A172 (cell line): ENCODE measurements around the gene CNKSR1. TPM values are rescaled to one million over a fixed set of nuclear protein-coding genes. Genes with fewer than 3 reads are reported as not detected.

ENCODE experiments used
- DNase-seq: peaks from one replicate; pipeline ENCODE4 v3.0.0-alpha.2; 2015; ENCODE audit warnings: low spot score
- total RNA-seq: library from RNA; depleted of rRNA; stranded (reverse); fragments of >200 nt; shearing (Covaris generic); gene quantifications from 2 replicates; pipeline ENCODE4 v1.2.3, GENCODE V29; 2014

CNKSR1 gene
- total RNA-seq, 1 experiment from 2014 or later = not detected

DNA sequence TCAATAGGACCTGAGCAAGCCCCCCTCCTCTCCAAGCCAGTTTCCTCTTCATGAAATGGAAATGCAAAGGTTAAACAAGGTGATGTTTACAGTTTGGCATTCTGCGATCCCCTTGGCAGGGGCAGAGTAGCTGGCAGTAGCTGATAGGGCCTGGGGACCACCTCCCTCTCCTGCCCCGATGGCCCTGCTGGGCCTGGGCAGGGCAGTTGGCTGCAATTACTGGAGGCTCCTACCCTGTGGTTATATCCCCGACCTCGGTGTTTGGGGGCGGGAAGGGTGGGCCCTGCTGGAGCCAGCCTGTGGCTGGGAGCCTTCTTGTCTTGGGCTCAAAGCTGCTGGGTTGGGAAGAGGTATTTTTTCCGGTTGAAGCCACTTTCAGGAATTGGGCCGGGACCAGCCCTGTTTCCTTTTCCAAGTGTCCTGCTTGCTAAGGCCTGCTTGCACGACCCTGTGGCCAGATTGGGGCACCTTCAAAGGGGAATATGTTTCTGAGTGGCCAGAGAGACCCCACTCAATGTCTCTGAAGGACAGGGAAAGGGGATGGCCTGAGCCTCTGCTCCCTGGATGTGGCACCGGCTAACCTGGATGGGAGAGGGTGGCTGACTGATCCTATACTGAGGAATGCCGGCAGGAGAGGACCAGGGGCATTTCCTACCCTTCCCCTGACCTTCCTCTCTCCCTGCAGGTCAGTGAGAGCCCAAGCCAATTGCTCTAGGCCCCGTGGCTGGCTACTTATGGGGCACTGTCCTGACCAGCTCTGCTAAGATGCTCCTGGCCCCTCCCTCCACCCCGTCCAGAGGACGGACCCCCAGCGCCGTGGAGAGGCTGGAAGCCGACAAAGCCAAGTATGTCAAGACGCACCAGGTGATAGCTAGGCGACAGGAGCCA lies 16.5 kb upstream of the CNKSR1 start:
- no peak for DNase-seq

DNA sequence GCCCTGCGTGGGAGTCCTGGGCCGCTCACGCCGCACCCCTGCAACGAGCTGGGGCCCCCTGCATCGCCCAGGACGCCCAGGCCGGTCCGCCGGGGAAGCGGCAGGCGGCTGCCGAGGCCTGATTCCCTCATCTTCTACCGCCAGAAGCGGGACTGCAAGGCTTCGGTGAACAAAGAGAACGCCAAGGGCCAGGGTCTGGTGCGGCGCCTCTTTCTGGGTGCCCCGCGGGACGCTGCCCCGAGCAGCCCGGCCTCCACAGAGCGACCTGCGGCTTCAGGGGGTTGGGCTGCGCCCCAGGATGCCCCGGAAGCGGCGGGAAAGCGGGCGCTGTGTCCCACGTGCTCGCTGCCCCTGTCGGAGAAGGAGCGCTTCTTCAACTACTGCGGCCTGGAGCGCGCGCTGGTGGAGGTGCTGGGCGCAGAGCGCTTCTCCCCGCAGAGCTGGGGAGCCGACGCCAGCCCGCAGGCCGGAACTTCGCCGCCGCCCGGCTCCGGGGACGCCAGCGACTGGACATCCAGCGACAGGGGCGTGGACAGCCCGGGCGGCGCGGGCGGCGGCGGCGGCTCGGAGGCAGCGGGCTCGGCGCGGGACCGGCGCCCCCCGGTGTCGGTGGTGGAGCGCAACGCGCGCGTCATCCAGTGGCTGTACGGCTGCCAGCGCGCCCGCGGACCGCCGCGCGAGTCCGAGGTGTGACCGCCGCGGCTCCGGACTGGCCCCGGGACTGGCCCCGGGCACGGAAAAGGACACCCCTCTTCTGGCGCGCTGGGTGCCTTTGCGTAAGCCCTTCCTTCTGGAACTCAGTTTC lies 15.7 kb upstream of the CNKSR1 start:
- DNase-seq = no peak

DNA sequence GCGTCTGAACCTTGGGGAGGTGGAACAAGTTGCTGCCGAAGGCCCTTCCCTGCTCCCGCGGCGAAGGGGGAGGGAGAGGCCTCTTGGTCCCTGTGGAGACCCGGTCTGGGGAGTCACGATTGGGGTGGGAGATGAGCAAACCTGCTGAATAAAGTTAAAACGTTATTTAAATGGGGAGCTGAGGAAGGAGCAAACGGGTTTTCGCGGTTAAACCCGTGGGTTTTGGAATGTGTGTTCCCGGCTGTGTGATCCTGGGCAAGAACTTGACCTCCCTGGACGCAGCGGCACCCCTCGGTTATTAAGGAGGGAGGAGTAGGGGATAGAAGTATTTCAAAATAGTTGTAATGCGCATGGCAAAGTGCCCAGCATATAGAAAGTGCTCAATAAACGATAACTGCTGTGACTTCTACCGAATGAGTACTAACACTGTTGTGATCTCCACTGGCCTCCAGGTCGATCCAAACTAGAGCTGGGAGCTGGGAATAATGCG lies 15.0 kb upstream of the CNKSR1 start:
- DNase-seq = no peak

DNA sequence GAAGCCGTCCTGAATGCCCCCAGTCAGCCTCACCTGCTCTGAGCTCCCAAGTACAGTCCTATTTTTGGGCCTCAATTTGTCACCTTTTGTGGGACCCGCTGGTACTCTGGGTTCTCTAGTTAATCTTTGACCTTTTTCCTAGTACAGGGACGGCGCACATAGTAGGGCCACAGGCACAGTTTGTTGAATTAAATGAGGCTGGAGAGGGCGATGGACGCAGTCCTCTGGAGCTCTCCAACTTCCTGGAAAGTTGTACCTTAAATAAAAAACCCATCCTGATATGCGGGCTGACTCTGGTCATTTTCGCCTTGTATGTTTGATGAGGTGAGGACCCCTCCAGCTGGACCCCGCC lies 13.6 kb upstream of the CNKSR1 start:
- DNase-seq = no peak

DNA sequence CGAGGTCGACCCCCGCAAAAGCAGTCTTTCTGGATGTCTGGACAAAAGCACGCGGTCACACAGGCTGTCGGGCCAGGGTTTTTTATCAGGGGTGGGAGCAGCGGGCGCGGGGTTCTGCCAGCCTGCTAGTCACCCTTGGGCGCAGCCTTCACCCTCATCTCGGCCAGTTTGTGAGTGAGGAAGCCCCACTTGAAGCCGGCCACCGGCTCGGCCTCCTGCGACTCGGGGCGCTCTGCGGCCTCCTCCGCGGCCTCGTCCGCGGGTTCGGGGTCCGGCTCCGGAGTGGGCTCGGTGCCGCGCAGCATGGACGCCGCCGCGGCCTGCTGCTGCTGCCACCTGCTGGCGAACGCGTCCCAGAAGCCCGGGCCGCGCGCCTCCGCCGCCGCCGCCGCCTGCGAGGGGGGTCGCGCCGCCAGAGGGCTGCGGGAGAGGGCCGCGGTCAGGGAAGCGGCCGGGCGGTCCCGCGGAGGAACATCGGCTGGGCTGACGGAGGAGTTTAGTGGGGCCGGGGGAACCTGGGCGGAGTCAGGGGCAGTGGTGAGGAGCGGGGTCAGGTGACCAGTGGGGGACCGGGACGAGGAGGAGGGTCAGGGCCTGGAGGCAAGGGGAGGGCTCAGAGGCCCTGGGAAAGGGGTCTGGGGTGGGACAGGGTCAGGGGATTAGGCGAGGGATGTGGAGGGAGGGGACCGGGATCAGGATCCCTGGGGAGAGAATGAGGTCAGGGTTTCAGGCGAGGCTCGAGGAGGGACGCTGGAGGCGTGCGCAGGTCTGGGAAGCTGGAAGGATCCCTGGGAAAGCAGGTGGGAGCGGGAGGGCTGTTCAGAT lies 13.0 kb upstream of the CNKSR1 start:
- no peak for DNase-seq

DNA sequence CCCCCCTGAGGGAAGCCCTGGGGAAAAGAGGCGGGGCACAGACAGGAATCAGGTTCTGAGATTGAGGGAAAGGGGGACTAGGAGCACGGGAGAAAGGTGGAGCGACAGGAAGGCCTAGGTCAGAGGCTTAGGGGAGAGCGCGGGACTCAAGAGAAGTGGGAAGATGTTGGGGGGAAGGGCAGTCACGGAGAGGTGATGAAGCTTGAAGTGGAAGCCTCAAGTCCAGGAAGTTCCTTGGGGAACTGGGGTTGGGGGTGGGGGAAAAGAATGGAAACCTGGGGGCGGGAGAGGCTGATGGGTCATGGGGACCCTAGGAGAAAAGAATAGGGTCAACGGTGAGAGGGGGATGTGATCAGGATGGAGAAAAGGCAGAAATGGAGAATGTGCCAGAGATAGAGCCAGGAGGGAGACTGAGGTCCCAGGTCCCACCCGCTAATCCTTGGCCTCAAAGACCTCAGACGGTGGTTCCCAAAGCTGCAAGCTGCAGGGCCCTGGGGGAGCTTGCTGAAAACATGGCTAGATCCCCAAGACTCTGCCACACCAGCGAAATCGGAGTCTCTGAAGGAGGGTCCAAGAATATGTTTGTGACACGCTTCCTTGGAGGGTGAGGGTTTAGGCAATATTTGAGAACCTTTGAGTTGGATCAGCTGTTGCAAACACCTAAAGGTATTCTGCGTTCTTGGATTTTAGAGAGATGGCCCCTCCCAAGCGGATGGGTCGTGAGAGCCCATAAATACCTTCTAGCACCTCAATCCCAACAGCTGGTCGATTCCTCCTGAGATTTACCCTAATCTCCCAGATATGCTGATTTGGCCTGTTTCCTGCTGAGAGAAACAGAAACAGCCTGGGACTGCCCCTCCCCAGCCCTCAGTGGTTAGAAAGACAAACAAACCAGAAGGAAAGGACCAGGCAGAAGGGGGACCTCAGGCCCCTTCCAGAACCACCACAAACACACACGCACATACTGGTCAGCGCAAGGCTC lies 12.1 kb upstream of the CNKSR1 start:
- no peak for DNase-seq

DNA sequence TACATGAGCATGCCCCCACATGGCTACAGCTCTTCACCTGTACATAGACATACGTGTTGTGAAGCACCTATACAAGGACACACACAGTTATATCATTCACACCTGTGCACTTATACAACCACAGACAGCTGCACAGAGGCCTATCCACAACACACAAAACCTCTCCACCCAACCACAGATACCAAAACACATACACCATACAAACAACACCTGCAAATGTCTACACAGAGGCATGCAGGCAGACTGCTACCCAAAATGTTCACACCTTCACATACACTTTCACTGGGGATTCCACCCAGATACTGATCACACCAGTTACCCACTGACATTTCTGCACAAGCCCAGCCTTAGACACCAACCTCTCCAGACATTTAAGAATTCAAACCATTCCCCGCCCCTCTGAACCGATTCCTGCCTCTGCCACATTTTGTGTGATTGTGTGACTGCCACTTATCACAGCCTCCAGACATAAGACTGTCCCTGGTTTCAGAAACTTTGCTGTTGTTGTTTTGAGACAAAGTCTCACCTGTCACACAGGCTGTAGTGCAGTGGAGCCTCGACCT lies 10.5 kb upstream of the CNKSR1 start:
- DNase-seq = no peak

DNA sequence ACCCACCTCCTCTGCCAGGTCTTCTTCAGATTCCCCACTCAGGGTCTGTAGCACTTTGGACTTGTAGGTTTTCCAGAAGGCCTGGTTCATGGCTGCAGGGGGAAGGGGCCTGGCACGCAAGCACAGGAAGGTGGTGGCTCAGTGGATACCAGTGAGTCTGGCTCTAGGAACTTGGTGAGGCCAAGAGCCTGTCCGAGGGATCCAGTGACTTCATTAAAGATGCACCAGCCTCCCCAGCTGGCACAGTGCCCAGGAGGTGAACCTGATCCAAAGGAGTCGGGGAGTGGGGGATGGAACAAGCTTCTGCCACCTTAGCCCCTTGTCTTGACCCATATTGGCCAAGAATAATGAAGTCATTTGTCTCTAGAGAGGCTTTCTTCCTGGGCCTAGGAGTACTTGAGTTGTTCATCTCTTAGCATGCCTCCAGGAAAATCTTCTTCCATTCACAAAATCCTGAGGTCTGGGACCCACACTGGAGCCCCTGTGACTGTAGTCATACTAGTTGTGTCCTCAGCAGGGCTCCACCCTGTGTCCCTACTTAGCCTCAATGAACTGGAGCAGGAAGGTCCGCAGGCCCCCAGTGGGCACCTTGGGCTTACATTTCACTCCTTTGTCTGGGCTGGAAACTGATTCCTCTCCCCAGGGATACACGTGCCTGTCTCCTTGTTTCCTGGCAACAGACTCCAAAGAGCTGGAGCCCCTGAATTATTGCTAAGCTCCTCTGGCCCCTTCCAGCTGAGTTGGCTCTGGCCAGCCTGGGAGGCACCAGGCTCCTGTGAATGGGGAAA lies 8.7 kb upstream of the CNKSR1 start, which contains the start of gene C1orf232:
C1orf232 (minus strand) TSS at position 554 of the 788 bp plus-strand sequence; CDS start at position 90, 464 bp downstream.
- DNase-seq = no peak

DNA sequence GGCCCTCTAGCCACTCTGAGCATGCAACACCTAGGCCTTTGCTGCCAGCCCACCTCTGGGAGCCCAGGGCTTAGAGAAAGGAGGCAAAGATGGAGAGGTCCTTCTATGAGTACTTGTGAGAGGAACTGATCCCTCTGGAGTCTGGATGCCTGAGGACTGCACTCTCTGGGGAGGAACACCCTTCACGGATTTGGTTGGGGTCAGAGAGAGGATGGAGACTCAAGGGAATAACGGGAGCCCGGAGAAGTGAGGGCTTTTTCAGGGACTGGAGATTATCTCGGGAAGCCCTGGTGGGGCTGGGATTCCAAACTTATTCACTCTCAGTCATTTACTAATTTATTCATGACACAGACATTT lies 8.1 kb upstream of the CNKSR1 start:
- no peak for DNase-seq

DNA sequence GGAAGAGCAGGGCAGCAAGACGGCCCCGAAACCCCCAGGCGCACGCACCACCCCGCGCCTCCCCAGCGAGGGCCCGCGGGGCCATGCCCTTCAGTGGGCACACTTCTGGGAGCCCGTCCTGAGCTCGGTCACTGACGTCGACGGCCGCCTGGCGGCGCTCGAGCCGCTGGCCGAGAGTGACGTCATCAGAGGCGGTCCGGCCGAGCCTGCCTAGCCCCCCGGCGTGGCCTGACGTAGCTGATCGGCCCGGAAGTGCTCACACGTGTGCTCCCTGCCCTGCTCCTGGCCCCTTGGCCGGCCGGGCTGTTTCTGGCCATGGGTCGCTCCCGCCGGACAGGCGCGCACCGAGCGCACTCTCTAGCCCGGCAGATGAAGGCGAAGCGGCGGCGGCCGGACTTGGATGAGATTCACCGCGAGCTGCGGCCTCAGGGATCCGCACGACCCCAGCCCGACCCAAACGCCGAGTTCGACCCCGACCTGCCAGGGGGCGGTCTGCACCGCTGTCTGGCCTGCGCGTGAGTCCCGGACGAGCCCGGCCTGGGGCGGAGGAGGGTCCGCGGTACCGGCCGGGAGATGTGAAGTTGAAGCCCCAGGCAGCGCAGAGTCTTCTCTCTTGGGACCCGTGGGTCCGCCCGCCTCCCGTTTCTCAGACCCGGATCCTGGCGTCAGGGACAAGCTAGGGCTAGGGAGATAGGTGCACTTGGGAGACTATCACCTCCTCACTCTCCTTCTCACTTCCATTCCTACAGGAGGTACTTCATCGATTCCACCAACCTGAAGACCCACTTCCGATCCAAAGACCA lies 7.4 kb upstream of the CNKSR1 start, which contains the start of gene ZNF593:
ZNF593 (plus strand) TSS at position 240 of the 803 bp plus-strand sequence; CDS start at position 316, 76 bp downstream.
- peak; percentile 68 for DNase-seq

DNA sequence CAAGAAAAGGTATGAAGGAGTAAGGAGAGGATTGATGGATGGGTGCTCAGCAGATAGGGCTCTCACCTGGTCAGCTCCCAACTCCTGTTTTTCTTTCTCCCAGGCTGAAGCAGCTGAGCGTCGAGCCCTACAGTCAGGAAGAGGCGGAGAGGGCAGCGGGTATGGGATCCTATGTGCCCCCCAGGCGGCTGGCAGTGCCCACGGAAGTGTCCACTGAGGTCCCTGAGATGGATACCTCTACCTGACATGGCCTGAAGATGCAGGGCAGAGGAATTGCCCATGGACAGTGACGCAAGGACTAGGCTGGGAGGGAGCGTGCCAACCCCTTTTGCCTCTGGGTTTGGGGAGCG lies 6.8 kb upstream of the CNKSR1 start:
- no peak for DNase-seq

DNA sequence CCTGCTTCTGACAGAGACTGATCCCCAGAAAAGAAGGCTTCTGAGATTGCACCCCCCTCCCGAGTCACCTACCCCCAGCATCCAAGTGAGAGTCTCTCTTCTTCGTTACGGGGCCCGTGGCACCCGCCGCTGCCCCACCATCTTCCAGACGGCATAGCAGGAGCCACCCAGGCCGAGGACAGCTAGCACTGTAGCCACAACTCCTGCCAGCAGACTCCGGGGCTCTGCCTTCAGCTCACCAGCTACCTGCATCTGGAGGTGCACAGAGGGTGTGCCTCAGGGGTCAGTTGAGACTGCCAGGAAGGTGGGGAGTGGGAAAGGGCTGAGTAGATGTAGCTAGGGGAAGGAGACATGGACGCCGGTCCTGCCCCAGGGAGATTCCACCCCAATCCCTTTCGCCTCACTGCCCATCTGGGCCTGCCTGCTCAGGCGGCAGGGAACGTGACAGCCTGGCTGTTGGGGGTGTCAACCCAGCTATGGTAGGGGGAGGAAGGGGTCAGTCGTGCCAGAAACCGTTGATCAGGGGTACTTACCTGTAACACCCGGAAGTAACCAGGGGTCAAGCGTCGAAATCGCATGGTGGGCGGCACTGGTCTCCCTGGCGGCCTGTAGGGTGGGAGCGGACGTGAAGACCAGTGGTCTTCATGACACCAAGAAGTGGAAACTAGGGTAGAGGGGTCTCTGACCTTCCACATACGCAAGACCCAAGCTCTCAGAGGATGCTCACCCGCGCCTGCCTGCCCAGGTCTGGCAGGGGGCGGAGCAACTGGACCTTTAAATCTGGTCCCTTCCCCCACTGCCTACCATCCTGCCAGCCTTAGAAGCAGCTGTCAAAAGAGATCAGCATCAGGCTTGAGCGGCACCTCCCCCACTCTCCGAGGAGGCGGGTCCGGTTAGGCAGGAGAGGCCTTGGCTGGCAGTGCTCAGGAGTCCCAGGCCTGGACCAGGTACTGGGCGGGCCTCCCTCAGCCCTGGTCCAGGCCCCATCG lies 5.9 kb upstream of the CNKSR1 start, which contains the start of gene ZNF593OS:
ZNF593OS (minus strand) TSS at position 749 of the 989 bp plus-strand sequence; CDS start at position 578, 171 bp downstream.
- no peak for DNase-seq

DNA sequence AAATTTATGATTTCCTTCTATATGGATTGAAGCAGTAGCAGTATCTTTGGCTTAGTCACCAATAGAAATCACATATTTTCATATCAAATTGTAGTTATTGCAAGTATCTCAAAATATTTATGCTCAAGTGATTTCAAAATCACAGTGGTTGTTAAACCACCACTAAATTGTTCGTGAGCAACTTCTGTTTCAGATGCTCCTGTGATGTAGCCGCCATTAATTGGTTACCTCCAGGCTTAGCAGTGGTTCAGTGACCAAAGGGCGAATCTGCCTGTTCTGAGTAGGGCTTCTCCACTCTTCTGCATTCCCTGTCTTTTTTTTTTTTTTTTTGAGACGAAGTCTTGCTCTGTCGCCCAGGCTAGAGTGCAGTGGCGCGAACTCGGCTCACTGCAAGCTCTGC lies 1.9 kb upstream of the CNKSR1 start:
- DNase-seq = no peak

DNA sequence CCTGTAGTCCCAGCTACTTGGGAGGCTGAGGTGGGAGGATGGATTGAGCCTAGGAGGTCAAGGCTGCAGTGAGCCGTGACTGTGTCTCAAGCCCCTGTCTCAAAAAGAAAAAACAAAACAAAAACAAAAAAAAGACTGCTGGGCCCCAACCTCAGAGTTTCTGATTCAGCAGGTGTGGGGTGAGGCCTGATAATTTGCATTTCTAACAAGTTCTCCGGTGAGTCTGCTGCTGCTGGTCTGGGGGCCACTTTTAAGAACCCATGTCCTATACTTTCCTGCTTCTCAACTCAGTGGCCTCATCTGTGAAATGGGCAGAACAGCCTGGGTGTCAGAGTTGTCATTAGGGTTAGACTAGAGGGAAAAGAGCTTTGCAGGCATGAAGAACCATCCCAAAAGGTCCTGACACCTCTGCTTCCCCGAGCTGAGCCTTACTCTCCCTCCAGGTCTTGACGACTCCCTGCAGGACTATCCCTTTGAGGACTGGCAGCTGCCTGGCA lies 2.8 kb downstream of the CNKSR1 start:
- no peak for DNase-seq

DNA sequence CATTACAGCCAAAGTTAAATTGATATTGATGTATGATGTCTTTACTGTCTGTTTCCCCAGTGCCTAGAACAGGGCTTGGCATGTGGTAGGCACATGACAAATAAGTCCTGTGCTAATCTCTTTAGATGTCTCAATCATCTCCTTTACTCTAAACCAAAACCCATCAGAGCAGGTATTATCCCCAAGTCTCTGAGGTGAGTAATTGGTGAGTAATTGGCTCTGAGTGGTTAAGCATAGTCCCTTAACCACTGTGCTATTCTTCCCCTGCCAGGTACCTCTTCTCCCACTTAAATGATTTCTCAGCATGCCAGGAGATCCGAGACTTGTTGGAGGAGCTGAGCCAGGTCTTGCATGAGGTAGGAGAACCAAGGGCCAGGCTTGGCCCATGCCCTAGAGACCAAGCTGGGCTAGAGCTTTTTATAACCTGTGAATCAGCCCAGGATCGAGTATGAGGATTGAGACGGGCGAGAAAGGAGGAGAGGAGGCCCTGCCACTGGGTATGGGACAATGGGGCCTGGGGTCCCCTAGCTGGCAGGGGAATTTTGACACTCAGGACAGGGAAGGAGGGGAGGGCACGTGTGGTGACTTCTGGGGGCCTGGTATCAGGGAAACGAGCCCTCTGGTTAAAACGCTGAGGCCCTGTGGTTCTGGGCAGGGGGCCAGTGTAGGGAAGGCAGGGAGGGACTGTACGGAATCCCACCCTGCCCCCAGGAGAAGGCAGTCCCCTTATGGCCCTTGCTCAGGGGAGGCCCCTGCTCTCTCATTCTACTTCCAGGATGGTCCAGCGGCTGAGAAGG lies 4.5 kb downstream of the CNKSR1 start:
- peak; percentile 20 for DNase-seq

DNA sequence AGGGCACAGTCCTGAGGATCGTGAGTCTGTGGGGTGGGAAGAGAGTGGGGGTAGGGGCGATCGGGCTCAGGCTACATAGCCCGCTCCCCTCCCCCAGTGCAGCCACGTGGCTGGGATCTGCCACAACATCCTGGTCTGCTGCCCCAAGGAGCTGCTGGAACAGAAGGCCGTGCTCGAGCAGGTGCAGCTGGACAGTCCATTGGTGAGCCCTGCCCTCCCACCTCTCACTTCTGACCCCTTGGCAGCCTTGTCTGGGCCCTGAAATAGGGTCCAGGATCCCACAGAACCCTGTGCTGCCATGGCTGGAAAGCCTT lies 5.0 kb downstream of the CNKSR1 start:
- DNase-seq = no peak
